Thyroid gland (tissue), 4 donors: ENCODE measurements around the gene OGDH.

Source experiments
- CTCF ChIP-seq, 6 experiments: fragments of 200-600 bp in 3 of 6; fragments of 450-650 bp in 3 of 6; sonication (generic) in 3 of 6; IDR thresholded peaks; one replicate each; pipeline ENCODE4 v1.5.1; 2016 to 2019; ENCODE audit warnings: antibody characterized with exemption in 6 of 6, mild to moderate bottlenecking in 2 of 6, inconsistent platforms in 1 of 6, moderate library complexity in 1 of 6
- POLR2A ChIP-seq, 2 donors: fragments of 450-650 bp; IDR thresholded peaks; one replicate each; pipeline ENCODE4 v1.6.1; 2017; ENCODE audit warnings: antibody characterized with exemption in 2 of 2, mild to moderate bottlenecking in 2 of 2, moderate library complexity in 1 of 2

- TF ChIP-seq CTCF (IDR thresholded peaks at IDR 0.05) (no peak), POLR2A (IDR thresholded peaks at IDR 0.05) (no peak)
These were observed 33.4 kb downstream of the OGDH start for GRCh38 chr7:44639671-44640321.
